OCI-LY7 (cell line): ENCODE data around the gene PRSS16. TPM values are rescaled to one million over a fixed set of nuclear protein-coding genes. Genes with fewer than 3 reads are reported as not detected.

Experiments
- BruUV-seq: library from RNA; stranded (reverse); fragments of 400-500 nt; replicated peaks from 2 replicates; lab custom pipeline; 2021; lab: Mats Ljungman, UMichigan
- CTCF ChIA-PET: fragments of 300-600 bp; sonication (Branson Sonifier 250); formaldehyde crosslinking; loops from one replicate; lab custom pipeline; 2022; ENCODE audit warnings: antibody characterized with exemption; ENCODE audit not compliant: unreplicated experiment; lab: Charles Lee
- POLR2A ChIA-PET: fragments of 300-600 bp; sonication (Branson Sonifier 250); formaldehyde crosslinking; loops from one replicate; lab custom pipeline; 2022; ENCODE audit warnings: antibody characterized with exemption; lab: Charles Lee
- DNase-seq: peaks from one replicate; pipeline ENCODE4 v3.0.0-alpha.2; 2015; ENCODE audit warnings: low spot score
- H2AFZ ChIP-seq: fragments of 200-600 bp; sonication (generic), shearing (Covaris generic); 2 replicates; pipeline ENCODE4 v1.6.1; 2014; ENCODE audit warnings: mild to moderate bottlenecking, antibody characterized with exemption, low read length, moderate library complexity
- H3K27ac ChIP-seq: fragments of 200-600 bp; sonication (generic); 2 replicates; pipeline ENCODE4 v1.5.1; 2014; ENCODE audit warnings: mixed run types, low read depth, mild to moderate bottlenecking, moderate library complexity, low read length, inconsistent platforms; ENCODE audit not compliant: poor library complexity, severe bottlenecking
- H3K36me3 ChIP-seq: fragments of 200-600 bp; sonication (generic); 2 replicates; pipeline ENCODE4 v1.6.1; 2014; ENCODE audit warnings: mild to moderate bottlenecking, antibody characterized with exemption, low read length, moderate library complexity, mixed read lengths; ENCODE audit not compliant: insufficient read depth
- H3K4me1 ChIP-seq: fragments of 200-600 bp; sonication (generic); 2 replicates; pipeline ENCODE4 v1.5.1; 2014; ENCODE audit warnings: mild to moderate bottlenecking, low read length; ENCODE audit not compliant: insufficient read depth, poor library complexity, severe bottlenecking
- H3K4me2 ChIP-seq: fragments of 200-600 bp; sonication (generic); 2 replicates; pipeline ENCODE4 v1.6.1; 2014; ENCODE audit warnings: mild to moderate bottlenecking, low read length
- H3K4me3 ChIP-seq: fragments of 200-600 bp; sonication (generic); 2 replicates; pipeline ENCODE4 v1.5.1; 2014; ENCODE audit warnings: mild to moderate bottlenecking, low read depth, low read length; ENCODE audit not compliant: poor library complexity, severe bottlenecking
- H3K79me2 ChIP-seq: fragments of 200-600 bp; sonication (generic); 2 replicates; pipeline ENCODE4 v1.6.1; 2016; ENCODE audit warnings: low read depth, mild to moderate bottlenecking, low read length, moderate library complexity, mixed read lengths; ENCODE audit not compliant: insufficient read depth
- H3K9me2 ChIP-seq: fragments of 200-600 bp; sonication (generic); 2 replicates; pipeline ENCODE4 v1.6.1; 2016; ENCODE audit warnings: mild to moderate bottlenecking, low read length, mixed read lengths; ENCODE audit not compliant: insufficient read depth
- H3K9me3 ChIP-seq: fragments of 200-600 bp; sonication (generic); 2 replicates; pipeline ENCODE4 v1.6.1; 2014; ENCODE audit warnings: mild to moderate bottlenecking, mixed run types, low read length, mixed read lengths
- H4K20me1 ChIP-seq: fragments of 200-600 bp; sonication (generic); 2 replicates; pipeline ENCODE4 v1.6.1; 2014; ENCODE audit warnings: mild to moderate bottlenecking, antibody characterized with exemption, low read length, moderate library complexity, mixed read lengths; ENCODE audit not compliant: insufficient read depth
- EZH2phosphoT487 ChIP-seq: fragments of 200-600 bp; sonication (generic); IDR thresholded peaks from 2 replicates; pipeline ENCODE4 v1.6.1; 2018; ENCODE audit warnings: low read depth, borderline replicate concordance, mild to moderate bottlenecking, mixed run types, antibody characterized with exemption, low read length, moderate library complexity, mixed read lengths
- intact Hi-C: fragments of 100-400 bp; cut with micrococcal nuclease; formaldehyde crosslinking; loops from one replicate; pipeline ENCODE4 v1.10.0; 2022; ENCODE audit not compliant: unreplicated experiment
- total RNA-seq, 2 experiments: library from RNA; depleted of rRNA in 1 of 2; stranded (reverse); fragments of >200 nt in 1 of 2; shearing (Covaris generic) in 1 of 2; gene quantifications; 2 replicates each; pipeline ENCODE4 v1.2.3, GENCODE V29; 2014 to 2022
- TF ChIP-seq, protein P1 (sequence below): fragments of 200-600 bp; sonication (generic); conservative IDR thresholded peaks from 2 replicates; pipeline ENCODE4 v1.5.1; 2014; ENCODE audit warnings: mild to moderate bottlenecking, antibody characterized with exemption, low read length, moderate library complexity, mixed read lengths

PRSS16 gene
- total RNA-seq, 2 experiments from 2014 or later: 4.6 to 12.0 TPM

DNA sequence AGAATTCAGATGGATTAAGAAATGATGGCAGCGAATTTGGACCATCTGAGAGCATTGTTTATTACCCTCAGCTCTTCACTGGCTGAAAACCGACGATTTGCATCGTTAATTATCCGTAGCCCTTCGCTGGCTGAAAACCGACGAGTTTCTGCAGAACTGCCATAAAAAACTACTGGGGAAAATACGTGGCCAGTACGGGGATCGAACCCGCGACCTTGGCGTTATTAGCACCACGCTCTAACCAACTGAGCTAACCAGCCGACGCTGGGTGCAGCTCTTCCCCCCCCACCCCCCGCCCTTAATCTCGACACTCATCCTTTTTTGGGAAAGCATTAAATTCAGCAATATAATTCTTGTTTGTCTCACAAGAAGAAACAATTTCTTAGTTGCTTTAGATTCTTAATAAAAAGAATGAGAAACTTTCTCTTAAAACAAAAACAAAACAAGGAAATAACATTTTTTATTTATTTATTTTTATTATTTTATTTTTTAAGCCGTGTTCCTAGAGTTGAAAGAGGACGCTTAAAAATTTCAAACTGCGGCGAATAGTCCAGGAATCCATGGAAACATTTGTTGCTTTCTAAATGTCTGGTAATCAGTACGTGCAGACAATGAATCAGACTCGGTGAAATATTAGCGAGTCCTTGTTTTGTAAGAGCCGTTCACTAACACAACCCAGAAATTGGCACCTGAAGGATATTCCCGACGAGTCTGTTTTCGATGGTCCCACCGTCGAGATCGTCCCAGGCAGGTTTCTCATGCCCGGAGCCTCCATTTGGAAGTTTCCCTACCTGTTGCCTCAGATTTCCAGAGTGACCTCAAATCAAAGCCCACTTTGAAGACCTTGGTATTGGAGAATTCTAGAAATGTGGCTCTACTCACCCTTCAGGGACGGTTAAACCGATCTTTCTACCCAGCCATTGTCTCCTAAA lies 27.8 kb downstream of the PRSS16 start:
- intact Hi-C loops: no loop called here
- DNase-seq: no peak
- Histone ChIP-seq H3K4me1 (no peaks in the 10 kb centered on the region), H3K4me2 (no peak overlapping the region), H3K9me3 (no peaks in the 10 kb centered on the region), H3K9me2 (no peaks in the 10 kb centered on the region), H3K36me3 (no peaks in the 10 kb centered on the region), H3K27ac (no peak overlapping the region), H3K4me3 (no peak overlapping the region), H3K79me2 (no peaks in the 10 kb centered on the region), H4K20me1 (no peaks in the 10 kb centered on the region), H2AFZ (no peak overlapping the region)
- CTCF ChIA-PET: no interaction called here
- POLR2A ChIA-PET: interaction anchor here (0.7 kb wide), 1 partner anchor 742 kb away, joined by 3 read pairs; no protein-coding TSS in a partner anchor
- no TSS peak for BruUV-seq
- no peak for TF ChIP-seq EZH2phosphoT487
- TF ChIP-seq, protein P1, sequence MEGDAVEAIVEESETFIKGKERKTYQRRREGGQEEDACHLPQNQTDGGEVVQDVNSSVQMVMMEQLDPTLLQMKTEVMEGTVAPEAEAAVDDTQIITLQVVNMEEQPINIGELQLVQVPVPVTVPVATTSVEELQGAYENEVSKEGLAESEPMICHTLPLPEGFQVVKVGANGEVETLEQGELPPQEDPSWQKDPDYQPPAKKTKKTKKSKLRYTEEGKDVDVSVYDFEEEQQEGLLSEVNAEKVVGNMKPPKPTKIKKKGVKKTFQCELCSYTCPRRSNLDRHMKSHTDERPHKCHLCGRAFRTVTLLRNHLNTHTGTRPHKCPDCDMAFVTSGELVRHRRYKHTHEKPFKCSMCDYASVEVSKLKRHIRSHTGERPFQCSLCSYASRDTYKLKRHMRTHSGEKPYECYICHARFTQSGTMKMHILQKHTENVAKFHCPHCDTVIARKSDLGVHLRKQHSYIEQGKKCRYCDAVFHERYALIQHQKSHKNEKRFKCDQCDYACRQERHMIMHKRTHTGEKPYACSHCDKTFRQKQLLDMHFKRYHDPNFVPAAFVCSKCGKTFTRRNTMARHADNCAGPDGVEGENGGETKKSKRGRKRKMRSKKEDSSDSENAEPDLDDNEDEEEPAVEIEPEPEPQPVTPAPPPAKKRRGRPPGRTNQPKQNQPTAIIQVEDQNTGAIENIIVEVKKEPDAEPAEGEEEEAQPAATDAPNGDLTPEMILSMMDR: no peak

DNA sequence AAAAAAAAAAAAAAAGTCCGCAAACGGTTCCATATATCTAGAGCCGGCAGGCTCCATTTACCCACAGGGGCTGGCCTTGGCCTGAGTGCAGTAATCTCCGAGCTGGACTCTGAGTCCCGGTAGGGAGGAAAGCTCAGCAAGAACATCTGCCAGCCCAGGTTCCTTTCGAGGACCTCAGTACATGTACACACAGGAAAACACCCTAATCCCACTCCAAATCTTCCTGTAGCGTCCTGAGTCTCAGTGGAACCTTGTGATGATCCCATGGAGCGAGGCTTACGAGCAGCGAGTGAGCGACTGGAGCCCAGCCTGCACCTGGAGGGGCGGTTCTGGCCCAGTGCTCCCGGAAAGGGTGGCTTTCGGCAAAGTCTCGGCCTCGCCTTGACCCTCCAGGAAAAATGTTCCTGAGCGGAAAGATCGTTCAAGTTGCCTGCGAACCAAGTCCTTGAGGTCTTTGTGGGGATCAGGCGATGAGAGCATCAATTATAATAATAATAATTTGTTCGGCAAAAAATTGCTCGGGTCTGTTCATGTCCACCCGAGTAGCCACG lies 32.1 kb downstream of the PRSS16 start:
- Histone ChIP-seq H3K4me3 (no peak overlapping the region), H3K36me3 (no peaks in the 10 kb centered on the region), H3K9me3 (no peaks in the 10 kb centered on the region), H3K4me2 (no peak overlapping the region), H3K9me2 (no peaks in the 10 kb centered on the region), H2AFZ (no peak overlapping the region), H4K20me1 (no peaks in the 10 kb centered on the region), H3K79me2 (no peaks in the 10 kb centered on the region), H3K27ac (no peak overlapping the region), H3K4me1 (no peaks in the 10 kb centered on the region)
- CTCF ChIA-PET: no interaction called here
- intact Hi-C loops: no loop called here
- TF ChIP-seq EZH2phosphoT487: no peak
- TF ChIP-seq, protein P1: no peak
- no TSS peak for BruUV-seq
- DNase-seq: no peak
- POLR2A ChIA-PET: interaction anchor here (0.7 kb wide), 1 partner anchor 17 kb away, joined by 3 read pairs; no protein-coding TSS in a partner anchor
